ENCODE measurements around the gene SLC25A33.

GRCh38 chr1:9575486-9575885 lies 36.2 kb downstream of the SLC25A33 start:
- TF ChIP-seq, protein P1, sequence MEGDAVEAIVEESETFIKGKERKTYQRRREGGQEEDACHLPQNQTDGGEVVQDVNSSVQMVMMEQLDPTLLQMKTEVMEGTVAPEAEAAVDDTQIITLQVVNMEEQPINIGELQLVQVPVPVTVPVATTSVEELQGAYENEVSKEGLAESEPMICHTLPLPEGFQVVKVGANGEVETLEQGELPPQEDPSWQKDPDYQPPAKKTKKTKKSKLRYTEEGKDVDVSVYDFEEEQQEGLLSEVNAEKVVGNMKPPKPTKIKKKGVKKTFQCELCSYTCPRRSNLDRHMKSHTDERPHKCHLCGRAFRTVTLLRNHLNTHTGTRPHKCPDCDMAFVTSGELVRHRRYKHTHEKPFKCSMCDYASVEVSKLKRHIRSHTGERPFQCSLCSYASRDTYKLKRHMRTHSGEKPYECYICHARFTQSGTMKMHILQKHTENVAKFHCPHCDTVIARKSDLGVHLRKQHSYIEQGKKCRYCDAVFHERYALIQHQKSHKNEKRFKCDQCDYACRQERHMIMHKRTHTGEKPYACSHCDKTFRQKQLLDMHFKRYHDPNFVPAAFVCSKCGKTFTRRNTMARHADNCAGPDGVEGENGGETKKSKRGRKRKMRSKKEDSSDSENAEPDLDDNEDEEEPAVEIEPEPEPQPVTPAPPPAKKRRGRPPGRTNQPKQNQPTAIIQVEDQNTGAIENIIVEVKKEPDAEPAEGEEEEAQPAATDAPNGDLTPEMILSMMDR (IDR thresholded peaks at IDR 0.05 in 8 of 11, conservative IDR thresholded peaks at IDR 0.05 in 3 of 11) = no peak
- TF ChIP-seq POLR2A (IDR thresholded peaks at IDR 0.05) = no peak
